Mammary epithelial cell (primary cell): Measurements from ENCODE around the gene S100A3.

Source experiments
- CTCF ChIP-seq, 2 donors: IDR thresholded peaks in 1 of 2; conservative IDR thresholded peaks in 1 of 2; 2 replicates each; pipeline ENCODE4 v1.5.1; 2011 to 2012; ENCODE audit warnings: inconsistent platforms in 2 of 2, low read length in 2 of 2, mild to moderate bottlenecking in 2 of 2, control low read depth in 1 of 2, low read depth in 1 of 2; ENCODE audit not compliant: insufficient read depth in 1 of 2; ENCODE audit errors: extremely low read depth in 1 of 2
- EZH2 ChIP-seq: IDR thresholded peaks from 2 replicates; pipeline ENCODE4 v1.6.1; 2012; ENCODE audit warnings: low read length, inconsistent platforms, borderline replicate concordance

GRCh38 chr1:153544453-153545066 is 4.5 kb downstream of the S100A3 start:
- no peak for TF ChIP-seq CTCF (conservative IDR thresholded peaks at IDR 0.05 in 1 of 2, IDR thresholded peaks at IDR 0.05 in 1 of 2; ENCODE audit: extremely low read depth in 1 of 2, insufficient read depth in 1 of 2, low read depth in 1 of 2, low read length in 2 of 2)
- no peak for TF ChIP-seq EZH2
